K562 (cell line): ENCODE results near the gene MAN1A1. TPM values are rescaled to one million over a fixed set of nuclear protein-coding genes. Genes with fewer than 3 reads are reported as not detected.

Experiments
- CBX8 ChIP-seq: fragments of 200-600 bp; sonication (generic); IDR thresholded peaks from 2 replicates; pipeline ENCODE4 v1.6.1; 2012; ENCODE audit warnings: borderline replicate concordance, mixed run types, low read depth, mild to moderate bottlenecking, moderate library complexity, mixed read lengths, low read length, control low read depth, inconsistent platforms; ENCODE audit not compliant: poor library complexity, severe bottlenecking; ENCODE audit errors: extremely low read depth
- ELF1 ChIP-seq: fragments of 200-800 bp; sonication (Bioruptor generic); IDR thresholded peaks from 2 replicates; pipeline ENCODE4 v1.6.1; 2016; ENCODE audit warnings: missing genetic modification characterization, missing compliant biosample characterization
- EP300 ChIP-seq: IDR thresholded peaks from 2 replicates; pipeline ENCODE4 v1.6.1; 2012; ENCODE audit warnings: low read length, improper control_type of control experiment
- KDM2B ChIP-seq: fragments of 250-450 bp; sonication (Bioruptor Pico); IDR thresholded peaks from 2 replicates; pipeline ENCODE4 v1.8.0; 2021; ENCODE audit warnings: mild to moderate bottlenecking, moderate library complexity
- THRAP3 ChIP-seq: fragments of 450-650 bp; IDR thresholded peaks from 2 replicates; pipeline ENCODE4 v1.6.1; 2016; ENCODE audit warnings: mild to moderate bottlenecking, inconsistent platforms, borderline replicate concordance
- XRCC5 ChIP-seq: fragments of 200-400 bp; formaldehyde crosslinking; IDR thresholded peaks from 2 replicates; pipeline ENCODE4 v1.6.1; 2017; ENCODE audit warnings: low read depth, mild to moderate bottlenecking, low read length
- ZNF347 ChIP-seq: fragments of 450-650 bp; formaldehyde crosslinking; IDR thresholded peaks from 2 replicates; pipeline ENCODE4 v1.4.0; 2020; ENCODE audit warnings: low read depth, mild to moderate bottlenecking, moderate library complexity
- polyA plus RNA-seq, 8 experiments: library from polyadenylated mRNA; depleted of rRNA in 4 of 8; stranded (reverse) in 5 of 8; unstranded in 3 of 8; fragments of >200 nt; fragmentation: Nextera tagmentation in 2 of 8; fragmentation: Illumina TruSeq in 1 of 8; extraction: Ambion mirVana in 2 of 8; extraction: Trizol in 1 of 8; gene quantifications; 2 replicates each; pipeline versions ENCODE4 v1.2.1 to v1.2.3, GENCODE V29; 2011 to 2014; ENCODE audit warnings: inconsistent platforms in 1 of 8, missing spikeins in 1 of 8
- total RNA-seq, 7 experiments: library from RNA; depleted of rRNA in 6 of 7; stranded (reverse); fragments of >200 nt in 6 of 7; fragmentation: Illumina TruSeq in 2 of 7; extraction: Trizol in 2 of 7; gene quantifications; 2 replicates each; pipeline versions ENCODE4 v1.2.1 to v1.2.3, GENCODE V29; 2011 to 2021; ENCODE audit warnings: low replicate concordance in 1 of 7
- TF ChIP-seq, protein P1 (sequence below): fragments of 250-450 bp; sonication (Bioruptor Pico); IDR thresholded peaks from 2 replicates; pipeline ENCODE4 v1.4.0; 2020
- TF ChIP-seq, protein P2 (sequence below): sonication (generic); formaldehyde crosslinking; IDR thresholded peaks from 2 replicates; pipeline ENCODE4 v1.8.1; 2023; ENCODE audit warnings: mild to moderate bottlenecking, missing genetic modification reagents, moderate library complexity
- TF ChIP-seq, protein P3 (sequence below), 2 experiments: fragments of 450-650 bp; IDR thresholded peaks; 2 replicates each; pipeline ENCODE4 v1.6.1; 2016

Gene MAN1A1
- total and polyA plus RNA-seq, 9 of the 15 experiments (the other 6 are each of a cell fraction or from before 2014, with no cell fraction given) = 24.5 to 78.4 (median 59.7) TPM

DNA sequence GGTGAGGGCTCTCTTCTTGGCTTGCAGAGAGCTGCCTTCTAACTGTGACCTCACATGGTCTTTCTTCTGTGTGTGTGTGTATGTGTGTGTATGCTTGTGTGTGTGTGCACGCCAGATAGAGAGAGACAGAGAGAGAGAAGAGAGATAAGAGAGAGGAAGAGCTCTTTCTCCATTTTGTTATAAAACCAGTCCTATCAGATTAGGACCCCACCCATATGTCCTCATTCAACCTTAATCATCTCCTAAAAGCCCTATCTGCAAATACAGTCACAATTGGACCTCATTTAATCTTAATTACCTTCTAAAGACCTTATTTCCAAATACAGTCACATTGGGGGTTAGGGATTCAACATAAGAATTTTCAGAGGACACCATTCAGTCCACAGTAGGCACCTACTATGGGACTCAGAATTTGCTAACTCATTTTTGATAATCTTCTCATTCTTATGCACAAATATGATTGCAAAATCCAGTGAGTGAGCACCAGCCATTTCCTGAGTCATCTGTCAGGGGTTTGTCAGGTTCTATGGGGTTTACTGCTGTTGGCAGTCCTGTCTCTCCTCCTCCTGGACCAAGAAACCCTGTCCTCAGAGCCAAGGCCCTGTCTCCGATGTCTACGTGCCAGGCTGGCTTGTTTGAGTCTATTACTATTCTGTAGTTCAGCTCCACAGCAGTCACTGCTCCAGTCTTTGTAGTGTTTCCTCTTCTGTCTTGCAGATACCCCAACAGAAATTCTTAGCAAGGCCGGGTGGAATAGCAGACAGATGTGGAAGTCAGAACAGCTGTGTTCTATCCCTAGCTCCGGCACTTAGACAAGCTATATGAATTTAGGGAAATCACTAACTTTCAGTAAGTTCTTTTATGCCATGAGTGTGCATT, 212.1 kb downstream of the MAN1A1 start (continued):
- TF ChIP-seq, protein P1, sequence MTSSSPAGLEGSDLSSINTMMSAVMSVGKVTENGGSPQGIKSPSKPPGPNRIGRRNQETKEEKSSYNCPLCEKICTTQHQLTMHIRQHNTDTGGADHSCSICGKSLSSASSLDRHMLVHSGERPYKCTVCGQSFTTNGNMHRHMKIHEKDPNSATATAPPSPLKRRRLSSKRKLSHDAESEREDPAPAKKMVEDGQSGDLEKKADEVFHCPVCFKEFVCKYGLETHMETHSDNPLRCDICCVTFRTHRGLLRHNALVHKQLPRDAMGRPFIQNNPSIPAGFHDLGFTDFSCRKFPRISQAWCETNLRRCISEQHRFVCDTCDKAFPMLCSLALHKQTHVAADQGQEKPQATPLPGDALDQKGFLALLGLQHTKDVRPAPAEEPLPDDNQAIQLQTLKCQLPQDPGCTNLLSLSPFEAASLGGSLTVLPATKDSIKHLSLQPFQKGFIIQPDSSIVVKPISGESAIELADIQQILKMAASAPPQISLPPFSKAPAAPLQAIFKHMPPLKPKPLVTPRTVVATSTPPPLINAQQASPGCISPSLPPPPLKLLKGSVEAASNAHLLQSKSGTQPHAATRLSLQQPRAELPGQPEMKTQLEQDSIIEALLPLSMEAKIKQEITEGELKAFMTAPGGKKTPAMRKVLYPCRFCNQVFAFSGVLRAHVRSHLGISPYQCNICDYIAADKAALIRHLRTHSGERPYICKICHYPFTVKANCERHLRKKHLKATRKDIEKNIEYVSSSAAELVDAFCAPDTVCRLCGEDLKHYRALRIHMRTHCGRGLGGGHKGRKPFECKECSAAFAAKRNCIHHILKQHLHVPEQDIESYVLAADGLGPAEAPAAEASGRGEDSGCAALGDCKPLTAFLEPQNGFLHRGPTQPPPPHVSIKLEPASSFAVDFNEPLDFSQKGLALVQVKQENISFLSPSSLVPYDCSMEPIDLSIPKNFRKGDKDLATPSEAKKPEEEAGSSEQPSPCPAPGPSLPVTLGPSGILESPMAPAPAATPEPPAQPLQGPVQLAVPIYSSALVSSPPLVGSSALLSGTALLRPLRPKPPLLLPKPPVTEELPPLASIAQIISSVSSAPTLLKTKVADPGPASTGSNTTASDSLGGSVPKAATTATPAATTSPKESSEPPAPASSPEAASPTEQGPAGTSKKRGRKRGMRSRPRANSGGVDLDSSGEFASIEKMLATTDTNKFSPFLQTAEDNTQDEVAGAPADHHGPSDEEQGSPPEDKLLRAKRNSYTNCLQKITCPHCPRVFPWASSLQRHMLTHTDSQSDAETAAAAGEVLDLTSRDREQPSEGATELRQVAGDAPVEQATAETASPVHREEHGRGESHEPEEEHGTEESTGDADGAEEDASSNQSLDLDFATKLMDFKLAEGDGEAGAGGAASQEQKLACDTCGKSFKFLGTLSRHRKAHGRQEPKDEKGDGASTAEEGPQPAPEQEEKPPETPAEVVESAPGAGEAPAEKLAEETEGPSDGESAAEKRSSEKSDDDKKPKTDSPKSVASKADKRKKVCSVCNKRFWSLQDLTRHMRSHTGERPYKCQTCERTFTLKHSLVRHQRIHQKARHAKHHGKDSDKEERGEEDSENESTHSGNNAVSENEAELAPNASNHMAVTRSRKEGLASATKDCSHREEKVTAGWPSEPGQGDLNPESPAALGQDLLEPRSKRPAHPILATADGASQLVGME (CRISPR knock-in tag) = 0 out of 2 replicates have a peak, but pooled peaks have one; percentile 39
- TF ChIP-seq THRAP3 (0 out of 2 replicates have a peak, but pooled peaks have one; percentile 81), KDM2B (CRISPR knock-in tag) (no peak), EP300 (peak; percentile 94), XRCC5 (no peak), ZNF347 (CRISPR knock-in tag) (no peak), CBX8 (no peak), ELF1 (tag) (peak; percentile 53; the same call in 1 of the 2 replicates)
- TF ChIP-seq, protein P2, sequence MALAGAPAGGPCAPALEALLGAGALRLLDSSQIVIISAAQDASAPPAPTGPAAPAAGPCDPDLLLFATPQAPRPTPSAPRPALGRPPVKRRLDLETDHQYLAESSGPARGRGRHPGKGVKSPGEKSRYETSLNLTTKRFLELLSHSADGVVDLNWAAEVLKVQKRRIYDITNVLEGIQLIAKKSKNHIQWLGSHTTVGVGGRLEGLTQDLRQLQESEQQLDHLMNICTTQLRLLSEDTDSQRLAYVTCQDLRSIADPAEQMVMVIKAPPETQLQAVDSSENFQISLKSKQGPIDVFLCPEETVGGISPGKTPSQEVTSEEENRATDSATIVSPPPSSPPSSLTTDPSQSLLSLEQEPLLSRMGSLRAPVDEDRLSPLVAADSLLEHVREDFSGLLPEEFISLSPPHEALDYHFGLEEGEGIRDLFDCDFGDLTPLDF = no peak
- TF ChIP-seq, protein P3, sequence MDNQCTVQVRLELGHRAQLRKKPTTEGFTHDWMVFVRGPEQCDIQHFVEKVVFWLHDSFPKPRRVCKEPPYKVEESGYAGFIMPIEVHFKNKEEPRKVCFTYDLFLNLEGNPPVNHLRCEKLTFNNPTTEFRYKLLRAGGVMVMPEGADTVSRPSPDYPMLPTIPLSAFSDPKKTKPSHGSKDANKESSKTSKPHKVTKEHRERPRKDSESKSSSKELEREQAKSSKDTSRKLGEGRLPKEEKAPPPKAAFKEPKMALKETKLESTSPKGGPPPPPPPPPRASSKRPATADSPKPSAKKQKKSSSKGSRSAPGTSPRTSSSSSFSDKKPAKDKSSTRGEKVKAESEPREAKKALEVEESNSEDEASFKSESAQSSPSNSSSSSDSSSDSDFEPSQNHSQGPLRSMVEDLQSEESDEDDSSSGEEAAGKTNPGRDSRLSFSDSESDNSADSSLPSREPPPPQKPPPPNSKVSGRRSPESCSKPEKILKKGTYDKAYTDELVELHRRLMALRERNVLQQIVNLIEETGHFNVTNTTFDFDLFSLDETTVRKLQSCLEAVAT (IDR thresholded peaks at IDR 0.05) = peak; percentile 70 to 80
